GM18526 (cell line): Measurements from ENCODE around the gene CNTROB.

ENCODE experiments used
- POLR2A ChIP-seq: IDR thresholded peaks from 3 replicates; pipeline ENCODE4 v1.6.1; 2011; ENCODE audit not compliant: insufficient read length; ENCODE audit errors: extremely low read depth

CNTROB gene

DNA sequence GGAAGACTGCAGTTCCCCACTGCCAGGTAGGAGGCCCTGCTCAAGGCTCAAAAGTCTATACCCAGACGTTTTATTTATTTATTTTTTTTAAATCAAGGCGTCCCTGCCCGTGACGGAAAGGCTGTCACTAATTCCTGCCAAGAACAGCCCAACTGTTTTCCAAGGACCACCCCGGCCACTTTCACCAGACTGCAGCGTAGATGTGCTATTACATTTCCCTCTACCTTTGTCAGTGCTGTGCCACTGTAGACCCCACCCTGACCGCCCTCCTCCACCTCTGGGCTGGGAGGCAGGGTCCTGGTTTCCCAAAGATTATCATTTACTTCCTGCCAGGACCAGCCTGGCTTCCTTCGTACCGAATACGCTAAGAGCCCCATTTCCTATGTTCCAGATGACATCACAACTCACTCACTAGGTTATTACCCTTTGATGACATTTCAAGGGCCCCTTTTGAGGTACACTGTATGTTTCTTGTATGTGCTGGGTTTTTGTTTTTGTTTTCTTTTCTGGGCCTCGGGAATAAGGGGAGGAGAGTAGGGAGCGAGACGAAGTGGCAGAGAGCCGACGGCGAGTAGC is 9.6 kb upstream of the CNTROB start:
- TF ChIP-seq POLR2A: no peak

DNA sequence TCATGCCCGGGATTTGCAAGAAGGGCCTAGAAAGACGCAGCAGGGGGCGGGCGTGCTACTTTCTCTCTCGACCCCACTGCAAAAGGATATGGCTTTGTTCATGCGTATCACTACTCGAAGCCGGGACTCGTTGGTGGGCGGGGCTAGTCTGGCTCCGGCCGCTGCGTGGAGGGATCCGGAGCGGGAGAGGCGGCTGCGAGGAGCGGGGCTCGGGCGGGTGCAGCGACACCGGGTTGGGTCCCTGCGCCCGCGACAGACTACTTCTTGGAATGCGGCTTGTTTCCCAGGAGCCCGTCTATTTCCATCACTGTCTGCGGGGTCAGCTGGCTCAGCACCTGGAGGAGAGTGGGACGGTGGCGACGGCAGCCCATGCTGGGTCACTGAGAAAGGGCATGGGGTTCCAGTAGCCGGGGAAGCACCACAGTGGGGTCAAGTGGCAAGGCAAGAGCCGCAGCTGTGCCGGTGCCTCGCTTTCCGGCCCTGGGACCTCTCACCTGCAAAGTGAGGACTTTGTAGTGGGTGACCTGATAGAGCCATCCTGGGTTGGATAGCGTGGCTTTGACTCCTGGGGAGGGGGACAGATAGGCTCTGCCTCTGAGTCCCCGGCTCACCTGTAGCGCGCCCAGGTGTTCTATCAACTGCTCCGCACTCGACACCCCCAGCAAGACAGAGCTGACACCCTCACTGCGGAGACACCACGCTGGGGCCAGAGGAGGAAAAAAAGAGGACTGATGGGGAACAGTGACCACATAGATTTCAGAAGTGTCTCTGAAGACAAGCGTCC is 9.0 kb upstream of the CNTROB start:
- TF ChIP-seq POLR2A: no peak

DNA sequence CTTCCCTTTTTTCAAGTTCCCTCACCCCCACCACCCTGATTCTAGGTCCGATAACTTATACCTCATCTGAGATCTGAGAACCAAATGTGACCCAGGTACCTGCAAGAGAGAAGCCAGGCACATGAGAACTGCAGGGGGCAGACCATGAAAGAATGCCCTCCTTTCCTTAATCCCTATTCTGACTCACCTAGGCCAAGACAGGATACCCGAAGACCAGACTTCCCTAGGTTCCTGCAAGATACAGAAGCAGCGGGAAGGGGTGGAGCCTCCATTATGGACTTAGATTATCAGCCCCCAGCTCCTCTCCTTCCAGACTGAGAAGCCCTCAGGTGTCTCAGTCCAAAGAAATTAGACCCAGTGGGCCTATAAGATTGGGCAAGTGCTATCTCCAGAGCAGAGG is 4.4 kb upstream of the CNTROB start:
- no peak for TF ChIP-seq POLR2A

DNA sequence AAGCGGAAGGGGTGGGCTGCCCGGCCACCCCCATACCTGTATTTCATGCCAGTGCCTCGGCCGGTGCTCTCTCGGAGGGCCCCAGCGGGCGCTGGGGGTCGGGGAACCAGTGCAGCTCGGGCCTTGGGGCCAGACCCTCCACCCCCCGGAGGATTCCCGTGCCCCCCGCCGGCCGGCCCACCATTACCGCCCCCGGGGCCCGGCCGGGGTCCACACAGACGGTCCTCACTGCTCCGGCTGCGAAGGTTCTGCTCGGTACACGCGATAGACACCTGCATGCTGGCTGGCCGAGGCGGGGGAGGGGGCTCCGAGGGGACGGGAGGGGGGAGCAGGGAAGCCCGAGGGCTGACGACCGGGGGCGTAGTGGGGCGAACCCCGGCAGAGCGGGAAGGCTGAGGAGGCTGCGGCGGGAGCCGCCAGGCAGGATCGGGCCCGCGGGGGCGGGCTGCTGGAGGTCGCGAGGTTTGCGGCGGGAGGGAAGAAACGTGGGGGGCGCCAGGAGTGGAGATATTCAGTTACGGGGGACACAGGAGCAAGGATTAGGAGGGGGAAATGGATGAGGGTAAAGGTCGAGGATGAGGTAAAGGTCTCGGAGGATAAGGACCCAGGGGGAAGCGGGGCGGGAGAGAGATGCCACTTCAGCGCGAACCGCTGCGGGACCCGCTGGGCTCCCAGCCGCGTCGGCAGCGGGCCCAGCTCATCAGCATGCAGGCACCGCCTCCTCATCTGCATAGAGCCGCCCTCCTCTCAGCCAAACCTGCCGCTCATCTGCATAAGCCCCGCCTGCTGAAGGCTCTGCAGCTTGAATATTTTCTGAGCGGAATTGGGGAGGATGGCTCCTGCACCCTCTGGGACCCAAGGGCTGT is 2.6 kb upstream of the CNTROB start, which contains the start of gene KCNAB3:
Gene KCNAB3, minus strand, starts transcription at position 699 of the 866 bp plus-strand sequence. Its CDS starts 421 bp downstream, at position 278.
- no peak for TF ChIP-seq POLR2A

DNA sequence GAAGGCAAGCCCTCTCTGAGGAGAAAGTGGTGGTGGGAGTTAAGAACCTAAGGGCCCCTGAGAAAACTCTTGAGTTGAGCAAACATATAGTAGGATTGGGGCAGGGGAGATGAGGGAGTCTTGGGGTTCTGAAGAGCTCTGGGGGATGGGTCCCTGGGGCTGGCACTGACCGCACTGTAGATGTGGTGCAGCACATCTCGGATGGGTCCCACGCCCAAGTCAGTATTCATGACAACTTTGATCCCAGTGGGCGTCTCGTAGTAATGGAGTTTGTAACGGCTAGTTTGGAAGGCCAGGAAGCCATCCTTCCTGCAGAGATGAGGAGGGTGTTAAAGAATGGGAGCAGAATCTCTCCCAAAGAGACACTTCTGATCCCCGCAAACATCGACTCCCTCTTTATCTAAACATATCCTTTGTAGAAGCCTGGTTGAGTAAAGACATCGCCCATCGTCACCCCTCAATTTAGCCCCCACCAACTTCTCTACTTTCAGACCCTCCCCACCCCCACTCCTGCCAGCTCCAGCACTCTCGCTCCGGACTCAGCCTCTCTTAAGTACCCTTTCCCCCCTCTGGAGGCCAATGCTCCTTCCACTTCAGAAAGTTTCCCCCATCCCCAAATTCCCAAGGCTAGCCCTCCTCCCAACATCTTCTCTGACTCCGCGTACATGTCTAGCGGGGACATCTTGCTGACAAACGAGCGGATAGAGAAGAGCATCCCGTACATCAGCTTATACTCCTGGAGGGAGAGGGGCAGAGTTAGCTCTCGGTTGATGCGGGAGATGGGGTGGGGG is 970 bp upstream of the CNTROB start:
- no peak for TF ChIP-seq POLR2A

DNA sequence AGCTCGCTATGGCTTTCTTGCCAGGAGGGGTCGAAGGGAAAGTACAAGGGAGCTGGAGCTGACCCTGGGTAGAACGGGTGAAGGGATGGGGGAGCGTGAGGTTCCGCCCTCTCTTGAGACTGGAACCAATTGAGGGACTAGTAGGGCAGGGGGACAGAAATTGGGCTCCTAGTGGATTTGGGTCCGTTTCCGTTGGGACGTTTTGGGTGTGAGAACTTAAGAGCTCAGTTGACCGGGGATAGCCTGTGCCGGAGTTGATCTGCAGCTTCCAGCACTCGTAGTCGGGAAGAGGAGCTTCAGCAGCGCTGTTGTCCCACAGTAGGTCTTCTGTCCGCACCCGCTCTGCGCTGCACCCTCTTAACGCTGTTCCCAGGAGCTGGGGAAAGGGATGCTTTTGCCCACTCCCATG is 481 bp downstream of the CNTROB start:
- no peak for TF ChIP-seq POLR2A

DNA sequence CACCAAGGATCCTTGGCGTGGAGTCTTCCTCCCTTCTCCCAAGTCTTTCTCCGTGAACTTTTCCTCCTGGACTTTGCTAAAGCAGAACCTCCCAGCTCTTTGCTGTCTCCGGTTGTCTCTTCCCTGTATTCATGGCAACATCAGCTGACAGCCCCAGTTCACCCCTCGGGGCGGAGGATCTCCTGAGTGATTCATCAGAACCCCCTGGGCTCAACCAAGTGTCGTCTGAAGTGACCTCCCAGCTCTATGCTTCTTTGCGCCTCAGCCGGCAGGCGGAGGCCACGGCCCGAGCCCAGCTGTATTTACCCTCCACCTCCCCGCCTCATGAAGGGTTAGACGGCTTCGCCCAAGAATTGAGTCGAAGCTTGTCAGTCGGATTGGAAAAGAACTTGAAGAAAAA is 943 bp downstream of the CNTROB start:
- TF ChIP-seq POLR2A: no peak

DNA sequence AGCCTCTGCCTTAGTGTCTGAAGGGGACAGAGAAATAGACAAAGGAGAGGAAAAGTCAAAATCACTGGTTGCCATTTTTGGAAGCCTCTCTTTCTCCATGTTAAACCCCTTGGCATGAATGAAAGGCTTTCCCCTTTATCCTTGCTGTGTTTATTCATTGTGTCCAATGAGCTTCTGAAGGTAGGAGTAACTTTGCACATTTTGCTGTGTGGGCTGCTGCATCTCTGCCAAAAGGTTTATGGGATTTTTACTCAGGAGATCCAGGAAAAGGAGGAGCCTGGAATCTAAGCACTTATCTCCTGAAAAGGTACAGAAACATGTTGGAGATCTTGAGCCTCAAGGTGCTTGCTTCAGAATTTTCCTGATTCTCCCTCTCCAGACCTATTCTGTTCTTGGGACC is 3.9 kb downstream of the CNTROB start:
- no peak for TF ChIP-seq POLR2A

DNA sequence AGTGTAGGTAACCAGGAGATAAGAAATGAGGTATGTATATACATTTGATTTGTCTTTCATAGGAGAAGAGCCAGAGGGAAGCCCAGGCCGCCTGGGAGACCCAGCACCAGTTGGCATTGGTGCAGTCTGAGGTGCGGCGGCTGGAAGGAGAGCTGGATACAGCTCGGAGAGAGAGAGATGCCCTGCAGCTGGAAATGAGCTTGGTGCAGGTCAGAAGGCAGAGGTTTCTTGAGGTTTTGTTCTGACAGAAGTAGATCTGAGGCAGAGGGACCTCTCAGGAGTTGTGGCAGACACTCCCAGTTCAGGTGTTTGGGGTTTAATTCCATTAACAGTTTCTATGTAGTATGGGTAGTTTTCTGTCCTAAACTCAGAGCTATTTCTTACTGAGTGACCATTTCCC is 8.0 kb downstream of the CNTROB start:
- no peak for TF ChIP-seq POLR2A

DNA sequence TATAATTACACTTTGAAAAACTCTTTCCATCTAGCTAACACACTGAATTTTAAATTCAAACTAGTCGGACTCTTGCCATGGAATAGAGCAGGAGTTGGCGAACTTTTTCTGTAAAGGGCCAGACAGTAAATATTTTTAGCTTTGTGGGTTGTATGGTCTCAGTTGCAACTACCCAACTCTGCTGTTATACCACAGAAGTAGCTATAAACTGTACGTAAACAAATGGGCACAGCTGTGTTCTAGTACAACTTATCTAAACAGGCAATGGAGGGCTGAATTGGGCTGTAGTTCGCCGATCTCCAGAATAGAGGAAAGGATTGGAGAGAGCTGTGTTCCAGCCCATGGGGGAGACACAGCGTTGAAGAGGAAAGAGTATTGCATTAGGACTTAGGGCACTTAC is 8.7 kb downstream of the CNTROB start:
- no peak for TF ChIP-seq POLR2A

DNA sequence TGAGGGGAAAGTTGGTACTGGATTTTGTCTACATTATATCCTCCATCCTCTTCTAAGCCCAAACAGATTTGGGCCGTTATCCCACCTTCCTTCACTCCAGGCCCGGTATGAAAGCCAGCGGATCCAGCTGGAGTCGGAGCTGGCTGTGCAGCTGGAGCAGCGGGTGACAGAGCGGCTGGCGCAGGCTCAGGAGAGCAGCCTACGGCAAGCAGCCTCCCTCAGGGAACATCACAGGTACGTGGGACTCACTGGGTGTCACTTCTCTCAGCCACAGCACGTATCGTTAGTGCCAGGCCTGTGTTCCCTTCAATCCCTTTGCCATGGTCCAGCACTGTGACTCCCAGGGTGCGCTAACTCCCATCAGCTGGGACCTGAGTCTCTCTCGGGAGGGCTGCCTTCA is 11.3 kb downstream of the CNTROB start:
- no peak for TF ChIP-seq POLR2A

DNA sequence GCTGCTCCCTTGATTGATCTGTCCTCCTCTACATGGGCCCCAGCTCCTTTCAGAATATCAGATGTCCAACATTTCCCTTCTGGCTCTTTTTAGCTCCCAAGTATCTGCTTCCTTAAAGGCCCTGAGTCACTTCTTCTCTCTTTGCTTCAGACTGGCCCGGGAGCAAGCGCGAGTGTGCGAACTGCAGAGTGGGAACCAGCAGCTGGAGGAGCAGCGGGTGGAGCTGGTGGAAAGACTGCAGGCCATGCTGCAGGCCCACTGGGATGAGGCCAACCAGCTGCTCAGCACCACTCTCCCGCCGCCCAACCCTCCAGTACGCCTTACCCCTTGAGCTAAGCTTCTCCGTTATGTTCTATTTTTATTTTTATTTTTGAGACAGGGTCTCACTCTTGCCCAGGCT is 12.3 kb downstream of the CNTROB start:
- TF ChIP-seq POLR2A: no peak

DNA sequence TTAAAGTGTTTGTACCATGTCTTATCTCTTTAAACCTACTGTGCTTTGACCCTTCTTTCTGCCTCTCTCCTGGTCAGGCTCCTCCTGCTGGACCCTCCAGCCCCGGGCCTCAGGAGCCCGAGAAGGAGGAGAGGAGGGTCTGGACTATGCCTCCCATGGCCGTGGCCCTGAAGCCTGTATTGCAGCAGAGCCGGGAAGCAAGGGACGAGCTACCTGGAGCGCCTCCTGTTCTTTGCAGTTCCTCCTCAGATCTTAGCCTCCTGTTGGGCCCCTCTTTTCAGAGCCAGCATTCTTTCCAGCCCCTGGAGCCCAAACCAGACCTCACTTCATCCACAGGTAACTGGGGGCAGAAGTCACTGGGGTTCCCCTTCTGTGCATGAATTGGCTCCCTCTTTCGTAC is 13.6 kb downstream of the CNTROB start:
- TF ChIP-seq POLR2A: no peak

DNA sequence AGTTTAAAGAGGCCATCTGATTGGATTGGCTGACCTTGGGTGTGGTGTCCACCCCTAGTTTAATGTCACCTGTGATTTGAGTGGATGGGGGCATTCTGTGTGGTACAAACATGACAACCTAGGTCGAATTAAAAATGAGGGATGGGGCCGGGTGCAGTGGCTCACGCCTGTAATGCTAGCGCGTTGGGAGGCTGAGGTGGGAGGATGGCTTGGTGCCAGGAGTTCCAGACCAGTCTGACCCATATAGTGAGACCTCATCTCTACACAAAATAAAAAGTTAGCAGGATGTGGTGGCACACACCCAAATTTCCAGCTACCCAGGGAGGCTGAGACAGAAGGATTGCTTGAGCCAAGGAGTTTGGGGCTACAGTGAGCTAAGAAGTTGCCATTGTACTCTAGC is 14.4 kb downstream of the CNTROB start:
- TF ChIP-seq POLR2A: no peak

DNA sequence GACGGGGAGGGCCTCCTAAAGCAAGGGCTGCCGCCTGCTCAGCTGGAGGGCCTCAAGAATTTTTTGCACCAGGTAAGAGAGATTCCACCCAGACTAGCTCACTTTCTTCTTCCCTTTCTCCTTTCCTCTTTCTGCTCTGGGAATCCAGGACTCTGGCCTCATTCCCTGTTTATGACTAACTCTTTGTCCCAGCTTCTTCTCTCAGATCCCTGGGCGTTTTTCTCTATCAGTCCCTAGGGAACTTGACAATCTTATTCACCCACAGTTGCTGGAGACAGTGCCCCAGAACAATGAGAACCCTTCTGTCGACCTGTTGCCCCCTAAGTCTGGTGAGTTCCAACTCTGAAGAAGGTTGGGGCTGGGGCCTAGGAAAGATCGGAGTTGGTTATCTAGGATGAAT is 15.6 kb downstream of the CNTROB start:
- no peak for TF ChIP-seq POLR2A

DNA sequence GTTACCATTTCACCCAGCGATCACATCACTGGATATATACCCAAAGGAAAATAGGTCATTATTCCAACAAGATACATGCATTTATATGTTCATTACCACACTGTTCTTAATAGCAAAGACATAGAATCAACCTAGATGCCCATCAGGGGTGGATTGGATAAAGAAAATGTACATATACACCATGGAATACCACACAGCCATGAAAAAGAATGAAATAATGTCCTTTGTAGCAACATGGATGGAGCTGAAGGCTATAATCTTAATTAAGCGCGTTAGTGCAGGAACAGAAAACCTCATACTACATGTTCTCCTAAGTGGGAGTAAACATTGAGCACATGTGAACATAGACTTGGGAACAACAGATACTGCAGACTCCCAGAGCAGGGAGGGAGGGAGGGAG is 18.6 kb downstream of the CNTROB start:
- TF ChIP-seq POLR2A: no peak
